IPS DF 6.9 (cell line): ENCODE data around the gene SRP9.
"Not testable (repeated sequence)": the region's sequence is repeated elsewhere in the genome, so short reads cannot be mapped to it uniquely, and the experiment has no call there.

Source experiments
- DNase-seq: peaks from one replicate; pipeline ENCODE4 v3.0.0-alpha.2; 2013; ENCODE audit warnings: low read depth, low spot score
- H3K27ac ChIP-seq: one replicate; pipeline ENCODE4 v1.5.1; 2013; ENCODE audit warnings: low read length, control low read depth
- H3K27me3 ChIP-seq: 2 replicates; pipeline ENCODE4 v1.6.1; 2013; ENCODE audit warnings: mild to moderate bottlenecking, low read length; ENCODE audit not compliant: control insufficient read depth, insufficient read depth
- H3K36me3 ChIP-seq: 2 replicates; pipeline ENCODE4 v1.6.1; 2013; ENCODE audit warnings: low read length; ENCODE audit not compliant: control insufficient read depth, insufficient read depth
- H3K4me1 ChIP-seq: 2 replicates; pipeline ENCODE4 v1.6.1; 2013; ENCODE audit warnings: low read length; ENCODE audit not compliant: control insufficient read depth, insufficient read depth
- H3K4me3 ChIP-seq: 2 replicates; pipeline ENCODE4 v1.5.1; 2013; ENCODE audit warnings: mild to moderate bottlenecking, low read length
- H3K9me3 ChIP-seq: 2 replicates; pipeline ENCODE4 v1.6.1; 2013; ENCODE audit warnings: low read length, inconsistent platforms; ENCODE audit not compliant: control insufficient read depth, insufficient read depth
- WGBS: extraction: QIAGEN DNeasy Blood & Tissue Kit; methylation state at CpG from one replicate; pipeline ENCODE4 v1.1.7; 2013; ENCODE audit warnings: mixed read lengths, missing lambda C conversion rate; ENCODE audit not compliant: insufficient read length, insufficient coverage; 5-methylcytosine and 5-hydroxymethylcytosine counted together

Gene SRP9

GRCh38 chr1:225825078-225825477 is 47.5 kb downstream of the SRP9 start:
- no CpG with 5 or more reads among the region's 6 CpGs for WGBS
- H3K36me3 ChIP-seq, result peaks cover 6% of the 10 kb centered on the region; the same call in 1 of the 2 replicates
- DNase-seq, result no peak
- H3K9me3 ChIP-seq, result no peaks in the 10 kb centered on the region
- H3K4me3 ChIP-seq, result no peak overlapping the region
- H3K27ac ChIP-seq, result no peak overlapping the region
- no peaks in the 10 kb centered on the region for H3K27me3 ChIP-seq
- peaks cover 12% of the 10 kb centered on the region for H3K4me1 ChIP-seq

- DNase-seq, result no peak
- Histone ChIP-seq H3K36me3 (peaks cover 6% of the 10 kb centered on the region; the same call in 1 of the 2 replicates), H3K4me3 (no peak overlapping the region), H3K27me3 (no peaks in the 10 kb centered on the region), H3K4me1 (peaks cover 12% of the 10 kb centered on the region), H3K27ac (no peak overlapping the region), H3K9me3 (no peaks in the 10 kb centered on the region)
- WGBS, result no CpG with 5 or more reads among the region's 7 CpGs
Measured at GRCh38 chr1:225825607-225826007, 48.0 kb downstream of the SRP9 start.

- Histone ChIP-seq H3K4me1 (peaks cover 12% of the 10 kb centered on the region), H3K36me3 (peaks cover 11% of the 10 kb centered on the region; the same call in 1 of the 2 replicates), H3K27ac (no peak overlapping the region), H3K9me3 (no peaks in the 10 kb centered on the region), H3K27me3 (no peaks in the 10 kb centered on the region), H3K4me3 (no peak overlapping the region; the same call in 1 of the 2 replicates)
- no peak for DNase-seq
- no CpG with 5 or more reads among the region's 8 CpGs for WGBS
Measured at GRCh38 chr1:225827076-225827475, 49.5 kb downstream of the SRP9 start.

GRCh38 chr1:225828706-225829345 is 51.2 kb downstream of the SRP9 start:
- Histone ChIP-seq H3K27me3 (no peaks in the 10 kb centered on the region), H3K36me3 (peaks cover 13% of the 10 kb centered on the region; the same call in 1 of the 2 replicates), H3K4me3 (no peak overlapping the region), H3K4me1 (peaks cover 8% of the 10 kb centered on the region), H3K9me3 (no peaks in the 10 kb centered on the region), H3K27ac (no peak overlapping the region)
- no CpG with 5 or more reads among the region's 14 CpGs for WGBS
- no peak for DNase-seq

GRCh38 chr1:225830841-225831240 is 53.2 kb downstream of the SRP9 start:
- H3K4me3 ChIP-seq, result no peak overlapping the region
- H3K9me3 ChIP-seq, result no peaks in the 10 kb centered on the region
- no peaks in the 10 kb centered on the region for H3K27me3 ChIP-seq
- peaks cover 2% of the 10 kb centered on the region; the same call in 1 of the 2 replicates for H3K4me1 ChIP-seq
- no peak overlapping the region for H3K27ac ChIP-seq
- no peak for DNase-seq
- 100% methylated on average over 1 of the region's 6 CpGs for WGBS
- peaks cover 13% of the 10 kb centered on the region; the same call in 1 of the 2 replicates for H3K36me3 ChIP-seq

GRCh38 chr1:225834417-225835329 is 57.0 kb downstream of the SRP9 start:
- H3K4me3 ChIP-seq, result no peak overlapping the region
- no peaks in the 10 kb centered on the region for H3K4me1 ChIP-seq
- DNase-seq, result no peak
- no CpG with 5 or more reads among the region's 7 CpGs for WGBS
- no peak overlapping the region for H3K27ac ChIP-seq
- no peaks in the 10 kb centered on the region for H3K9me3 ChIP-seq
- H3K36me3 ChIP-seq, result peaks cover 14% of the 10 kb centered on the region
- no peaks in the 10 kb centered on the region for H3K27me3 ChIP-seq

GRCh38 chr1:225835856-225836255 is 58.2 kb downstream of the SRP9 start:
- Histone ChIP-seq H3K4me1 (no peaks in the 10 kb centered on the region), H3K9me3 (no peaks in the 10 kb centered on the region), H3K27me3 (no peaks in the 10 kb centered on the region), H3K36me3 (peaks cover 16% of the 10 kb centered on the region), H3K4me3 (no peak overlapping the region), H3K27ac (no peak overlapping the region)
- no CpG with 5 or more reads among the region's 3 CpGs for WGBS
- DNase-seq, result no peak

GRCh38 chr1:225836296-225836695 is 58.7 kb downstream of the SRP9 start:
- not testable (repeated sequence) for H3K4me1 ChIP-seq, DNase-seq, H3K27ac ChIP-seq, H3K27me3 ChIP-seq, H3K4me3 ChIP-seq, H3K9me3 ChIP-seq
- H3K36me3 ChIP-seq, result peaks cover 16% of the 10 kb centered on the region
- WGBS, result no CpG with 5 or more reads among the region's 4 CpGs

- Histone ChIP-seq H3K27ac (no peak overlapping the region), H3K4me3 (no peak overlapping the region), H3K9me3 (no peaks in the 10 kb centered on the region), H3K36me3 (peaks cover 14% of the 10 kb centered on the region), H3K4me1 (no peaks in the 10 kb centered on the region), H3K27me3 (no peaks in the 10 kb centered on the region)
- DNase-seq, result no peak
- WGBS, result no CpG with 5 or more reads among the region's 14 CpGs
Measured at GRCh38 chr1:225838793-225839192, 61.2 kb downstream of the SRP9 start.
